Measurements from ENCODE around the gene ITPR1.

Gene ITPR1

DNA sequence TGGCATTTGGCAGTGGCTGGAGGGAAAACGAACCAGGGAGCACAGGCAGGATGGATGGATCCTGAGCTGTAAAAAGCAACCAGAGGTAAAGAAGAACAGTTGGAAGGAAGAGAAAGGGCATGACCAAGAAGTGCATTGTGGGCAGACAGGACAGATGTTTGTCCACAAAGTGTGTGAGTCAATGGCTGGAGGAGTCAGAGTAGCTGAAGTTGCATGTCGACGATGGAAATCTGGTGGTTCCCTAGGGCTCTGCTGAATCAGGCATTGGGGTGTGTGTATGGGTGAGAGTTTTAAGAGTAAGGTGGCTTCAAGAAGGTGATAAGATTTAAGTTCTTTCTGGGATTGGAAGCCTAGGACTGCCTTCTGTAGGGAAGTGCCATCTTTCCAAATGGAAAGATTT is 272.1 kb downstream of the ITPR1 start:
- DNase-seq, result no peak

DNA sequence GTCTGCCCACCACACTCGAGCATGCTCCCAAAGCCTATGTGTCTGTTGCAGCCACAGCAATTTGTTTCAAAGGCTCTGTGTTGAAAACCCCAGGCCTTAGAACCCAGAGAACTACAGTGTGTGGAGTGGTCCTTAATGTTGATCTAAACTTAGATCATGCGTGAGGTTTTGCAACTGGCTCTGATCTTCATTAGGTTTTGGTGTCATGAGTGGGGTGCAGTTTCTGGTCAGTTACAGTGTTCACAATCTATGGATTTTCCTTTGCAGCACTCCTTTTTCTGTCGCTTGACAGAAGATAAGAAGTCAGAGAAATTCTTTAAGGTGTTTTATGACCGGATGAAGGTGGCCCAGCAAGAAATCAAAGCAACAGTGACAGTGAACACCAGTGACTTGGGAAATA is 273.1 kb downstream of the ITPR1 start:
- DNase-seq, result no peak

DNA sequence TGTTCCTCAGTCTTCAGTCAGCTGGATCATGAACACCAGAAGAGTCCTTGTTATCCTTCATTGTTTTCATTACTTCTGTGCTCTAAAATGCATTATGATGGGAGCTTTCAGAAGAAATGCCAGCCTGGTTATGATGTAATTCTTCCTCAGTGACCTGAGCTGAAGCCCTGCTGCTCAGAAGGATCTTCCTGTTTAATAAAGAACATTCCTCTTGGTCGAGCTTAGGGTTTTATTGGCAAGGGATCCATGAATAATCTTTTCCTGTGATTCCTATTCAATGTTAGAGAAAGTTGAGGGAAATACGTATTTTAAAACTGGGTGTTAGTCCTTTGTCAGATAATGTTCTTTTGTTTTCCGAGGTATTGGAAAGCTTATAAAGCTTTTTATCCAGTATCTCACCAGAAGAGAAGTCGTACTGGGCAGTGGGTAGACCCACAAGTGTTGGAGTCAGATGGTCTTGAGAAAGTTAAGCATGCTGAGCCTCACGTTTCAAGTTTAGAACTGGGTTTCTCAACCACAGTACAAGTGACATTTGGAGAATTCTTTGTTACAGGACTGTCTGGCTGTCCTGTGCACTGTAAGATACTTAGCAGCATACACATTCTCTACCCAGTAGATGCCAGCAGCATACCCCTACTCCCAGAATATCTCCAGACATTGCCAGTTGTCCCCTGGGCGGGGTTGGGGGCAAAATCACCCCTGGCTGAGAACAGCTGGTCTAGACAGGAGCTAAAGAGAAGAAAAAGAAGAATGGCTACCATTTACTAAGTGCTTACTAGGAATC is 273.8 kb downstream of the ITPR1 start:
- DNase-seq, result no peak

DNA sequence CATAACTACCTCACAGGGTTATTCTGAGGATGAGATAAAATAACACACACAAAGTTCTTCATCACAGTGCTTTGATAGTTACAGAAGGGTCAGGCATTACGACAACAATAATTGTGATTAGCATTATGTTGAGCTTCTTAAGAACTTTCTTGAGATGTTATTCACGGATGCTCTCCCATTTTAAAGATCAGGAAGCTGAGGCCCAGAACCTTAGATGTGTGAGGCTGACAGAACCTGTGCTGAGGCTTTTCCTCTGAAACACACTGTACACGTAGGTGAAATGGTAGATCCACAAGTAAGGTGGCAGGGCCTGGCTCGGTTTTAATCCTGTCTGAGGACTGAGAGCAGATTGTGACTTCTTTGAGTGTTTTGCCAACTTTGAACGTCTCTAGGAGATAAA is 274.9 kb downstream of the ITPR1 start:
- DNase-seq, result no peak

DNA sequence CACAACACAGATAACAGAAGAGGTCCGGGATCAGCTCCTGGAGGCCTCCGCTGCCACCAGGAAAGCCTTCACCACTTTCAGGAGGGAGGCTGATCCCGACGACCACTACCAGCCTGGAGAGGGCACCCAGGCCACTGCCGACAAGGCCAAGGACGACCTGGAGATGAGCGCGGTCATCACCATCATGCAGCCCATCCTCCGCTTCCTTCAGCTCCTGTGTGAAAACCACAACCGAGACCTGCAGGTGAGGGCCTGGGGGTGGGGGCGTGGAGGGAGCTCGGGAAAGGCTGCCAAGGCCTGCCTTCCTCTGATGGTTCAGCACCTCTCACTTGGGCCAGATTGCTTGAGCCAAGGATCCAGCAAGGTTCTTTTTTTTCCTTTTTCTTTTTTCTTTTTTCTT is 275.4 kb downstream of the ITPR1 start:
- DNase-seq, result no peak

DNA sequence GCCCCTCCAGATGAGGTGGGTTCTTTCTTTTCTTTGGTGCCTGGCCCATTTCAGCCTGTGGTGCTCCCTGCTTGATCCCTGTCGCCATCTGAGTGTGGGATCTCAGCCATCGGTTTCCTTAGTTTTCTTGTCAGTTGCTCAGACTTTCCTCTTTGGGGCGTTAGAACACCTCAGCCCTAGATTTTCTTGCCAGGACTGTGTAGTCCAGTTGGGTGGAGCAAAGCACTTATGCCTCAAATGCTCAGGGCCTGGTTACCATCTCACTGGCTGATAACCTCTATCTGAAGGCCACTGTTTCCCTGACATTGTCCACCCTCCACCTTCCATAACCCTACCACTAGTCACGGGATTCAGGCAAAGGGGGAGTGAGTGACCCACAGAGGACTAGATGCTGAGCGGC is 277.4 kb downstream of the ITPR1 start:
- DNase-seq, result no peak

DNA sequence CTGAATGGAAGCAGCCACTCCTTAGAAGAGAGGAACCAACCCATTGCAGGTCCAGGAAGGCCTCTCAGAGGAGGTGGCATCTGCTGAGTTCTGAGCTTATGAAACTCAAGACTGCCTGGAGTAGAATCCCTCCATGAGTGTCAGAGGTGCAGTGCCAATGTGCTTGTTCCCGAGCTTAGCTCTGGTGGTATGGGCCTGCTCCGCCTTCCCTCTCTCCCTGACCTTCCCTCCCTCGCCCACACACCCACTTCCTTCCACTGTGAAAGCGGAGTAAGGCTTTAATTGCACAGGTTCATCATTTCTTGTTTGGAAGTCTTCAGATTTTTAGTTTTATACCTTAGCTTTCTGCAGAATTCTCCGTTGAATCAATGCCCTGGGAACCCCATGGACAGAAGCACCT is 278.1 kb downstream of the ITPR1 start:
- no peak for DNase-seq

DNA sequence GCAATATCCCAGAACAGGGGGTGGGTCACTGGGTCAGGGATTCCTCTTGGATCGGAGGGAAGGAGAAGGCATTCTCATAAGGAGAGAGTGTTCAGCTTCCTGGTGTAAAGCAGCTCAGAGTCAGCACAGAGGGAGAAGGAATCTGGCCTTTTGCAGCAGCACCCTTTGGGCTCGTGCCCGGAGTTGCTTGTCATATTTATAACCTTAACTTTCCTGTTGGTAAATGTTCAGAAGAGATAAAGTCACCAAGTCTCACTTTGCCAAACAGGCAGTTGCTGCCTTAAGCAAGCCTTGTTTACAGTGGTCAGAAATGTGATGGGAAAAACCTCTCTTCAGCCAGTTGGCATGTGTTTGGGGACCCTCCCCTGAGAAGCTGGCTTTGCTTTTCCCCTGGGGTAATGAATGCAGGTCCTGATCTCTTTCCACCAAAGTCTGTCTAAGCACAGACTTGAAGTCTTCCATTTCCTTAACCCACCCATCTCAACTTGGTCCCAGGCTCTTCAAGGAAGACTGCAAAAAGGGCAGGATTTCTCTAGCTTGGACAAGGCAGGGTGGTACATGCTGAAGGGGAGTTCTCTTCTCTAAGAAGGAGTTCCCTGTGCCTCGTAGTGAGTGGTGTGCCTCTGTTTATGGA is 279.1 kb downstream of the ITPR1 start:
- DNase-seq, result no peak

DNA sequence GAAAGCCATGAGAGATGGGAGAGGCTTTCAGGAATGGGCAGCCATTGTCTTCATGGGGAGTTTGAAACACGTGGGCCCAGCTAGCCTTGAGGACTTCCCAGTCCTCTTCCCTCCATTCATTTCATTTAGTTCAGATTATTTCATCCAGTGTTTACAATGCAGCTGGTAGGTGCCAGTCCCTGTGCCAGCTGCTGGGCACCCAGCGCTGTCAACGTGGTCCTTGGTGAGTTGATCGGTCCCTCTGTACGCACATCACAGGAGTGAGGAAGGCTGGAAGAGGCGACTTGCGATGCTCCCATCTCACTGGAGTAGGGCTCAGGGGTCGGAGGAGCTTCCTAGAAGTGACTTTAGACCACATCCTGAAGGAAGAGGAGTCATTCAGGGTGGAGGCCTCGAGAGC is 279.7 kb downstream of the ITPR1 start:
- DNase-seq, result no peak

DNA sequence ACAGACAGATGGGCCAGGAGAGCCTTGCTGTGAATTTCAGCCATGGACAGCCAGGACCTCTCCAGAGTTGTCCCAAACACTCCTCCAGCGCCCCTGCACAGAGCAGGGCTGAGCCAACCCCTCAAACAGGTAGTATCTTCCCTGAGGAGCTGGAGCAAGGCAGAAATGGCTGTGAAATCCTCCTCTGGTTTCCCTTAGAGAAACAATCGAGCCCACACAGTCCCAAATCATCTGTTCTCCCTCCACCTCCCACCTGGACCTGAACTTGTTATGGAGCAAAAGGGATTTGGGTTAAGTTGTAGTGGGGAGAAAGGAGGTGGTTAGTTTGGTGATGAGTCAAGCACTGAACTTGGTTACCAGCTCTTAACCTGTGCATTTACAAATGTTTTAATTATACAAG is 280.4 kb downstream of the ITPR1 start:
- no peak for DNase-seq

DNA sequence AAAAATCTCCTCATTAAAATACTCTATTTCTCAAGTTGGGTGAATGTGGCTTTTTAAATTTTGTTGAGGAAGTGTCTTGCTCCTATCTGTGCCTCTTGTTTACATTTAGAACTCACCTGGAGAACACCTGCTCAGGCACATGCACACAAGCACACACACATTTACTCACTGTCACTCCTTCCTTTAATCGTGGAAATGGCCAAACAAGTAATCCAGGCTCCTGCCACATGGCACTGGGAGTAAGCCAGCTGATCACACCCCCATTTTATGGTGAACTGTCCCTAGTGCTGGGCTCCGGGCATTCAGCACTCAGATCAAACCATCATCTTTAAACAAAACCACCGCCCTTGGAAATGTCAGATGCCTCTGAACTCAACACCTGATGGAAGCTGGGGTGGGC is 281.4 kb downstream of the ITPR1 start:
- DNase-seq, result no peak

DNA sequence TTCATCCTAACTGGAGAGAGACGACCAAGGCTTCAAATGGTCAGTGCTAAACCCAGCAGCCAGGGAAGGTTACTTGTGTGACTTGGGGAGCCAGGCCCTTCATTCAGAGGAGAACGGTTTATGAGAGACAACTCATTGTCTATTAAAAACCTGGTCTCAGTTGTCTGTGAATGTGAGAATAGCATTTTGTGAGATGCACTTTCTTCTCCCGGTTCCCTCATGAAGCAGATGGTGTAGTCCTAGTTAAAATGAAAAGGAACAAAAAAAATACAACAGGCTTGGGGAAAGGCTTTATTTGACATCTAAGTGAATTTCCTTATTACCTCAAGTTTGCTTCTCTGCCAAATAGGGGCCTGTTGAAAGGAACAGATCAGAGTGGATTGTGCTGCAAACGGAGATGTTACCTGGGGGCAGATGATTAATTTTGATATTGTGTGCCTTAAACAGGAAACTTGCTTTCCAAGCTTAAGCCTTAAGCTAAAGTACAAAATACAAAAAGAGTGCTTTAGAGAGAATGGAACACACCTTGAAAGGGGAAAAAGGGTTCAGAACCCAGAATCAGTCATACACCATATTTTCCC is 283.3 kb downstream of the ITPR1 start:
- DNase-seq, result no peak

DNA sequence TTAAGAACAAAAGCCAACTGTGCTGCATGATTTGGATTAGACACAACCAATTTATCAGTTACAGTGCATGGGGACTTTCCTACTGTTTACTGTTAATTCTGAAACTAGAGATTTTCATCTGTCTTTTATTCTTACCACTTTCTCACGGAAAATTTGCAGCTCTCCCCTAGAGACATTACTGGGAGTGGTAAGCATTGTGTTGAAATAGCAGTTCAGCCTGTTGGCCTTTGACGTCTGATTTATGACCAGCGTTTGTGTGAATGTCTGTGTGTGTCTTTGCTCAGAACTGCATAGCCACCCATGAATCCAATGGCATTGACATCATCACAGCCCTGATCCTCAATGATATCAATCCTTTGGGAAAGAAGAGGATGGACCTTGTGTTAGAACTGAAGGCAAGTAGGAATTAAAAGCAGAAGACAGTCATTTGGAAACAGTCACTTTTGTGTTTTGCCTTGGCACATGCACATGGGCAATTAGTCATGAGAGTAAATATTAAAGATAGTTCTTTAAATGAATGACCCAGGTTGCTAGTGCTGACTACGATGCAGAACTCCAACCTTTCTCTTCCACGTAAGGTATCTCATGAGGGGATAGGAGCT is 283.9 kb downstream of the ITPR1 start:
- DNase-seq, result no peak

DNA sequence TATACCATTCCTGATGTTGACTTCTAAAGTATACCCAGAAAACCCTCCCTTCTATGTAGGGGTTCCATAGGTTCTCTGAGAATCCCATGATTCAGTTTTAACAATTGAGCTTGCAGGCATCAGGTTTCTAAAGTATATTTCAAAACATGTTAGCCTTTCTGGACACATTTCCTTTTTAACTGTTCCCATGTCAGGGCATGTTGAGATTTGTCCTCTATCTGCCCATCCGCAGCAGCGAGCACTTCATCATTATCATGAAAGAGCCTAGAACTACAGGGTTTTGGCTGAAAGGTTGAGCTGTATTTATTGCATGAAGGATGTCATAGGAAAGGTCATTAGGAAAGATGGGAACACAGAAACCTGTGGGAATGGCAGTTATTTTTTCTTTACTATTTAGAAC is 285.0 kb downstream of the ITPR1 start:
- no peak for DNase-seq

DNA sequence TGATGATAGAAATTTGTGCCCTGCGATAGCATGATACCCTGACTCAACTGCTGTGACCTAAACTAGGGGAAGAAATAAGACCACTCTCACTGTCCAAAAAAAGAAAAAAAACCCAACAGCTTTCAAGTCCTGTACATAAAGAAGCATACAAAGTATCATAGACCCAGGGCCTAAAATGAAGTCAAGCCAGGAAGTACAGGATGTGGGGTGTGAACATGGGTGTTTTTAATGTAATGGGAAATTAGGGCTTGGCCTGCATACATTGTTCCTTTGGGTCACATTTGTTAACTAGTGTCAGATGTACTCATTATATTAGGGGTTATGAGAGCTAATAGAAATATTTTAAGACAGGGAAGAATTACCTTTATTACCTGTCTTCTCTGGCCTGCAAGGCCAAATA is 285.6 kb downstream of the ITPR1 start:
- DNase-seq, result no peak

DNA sequence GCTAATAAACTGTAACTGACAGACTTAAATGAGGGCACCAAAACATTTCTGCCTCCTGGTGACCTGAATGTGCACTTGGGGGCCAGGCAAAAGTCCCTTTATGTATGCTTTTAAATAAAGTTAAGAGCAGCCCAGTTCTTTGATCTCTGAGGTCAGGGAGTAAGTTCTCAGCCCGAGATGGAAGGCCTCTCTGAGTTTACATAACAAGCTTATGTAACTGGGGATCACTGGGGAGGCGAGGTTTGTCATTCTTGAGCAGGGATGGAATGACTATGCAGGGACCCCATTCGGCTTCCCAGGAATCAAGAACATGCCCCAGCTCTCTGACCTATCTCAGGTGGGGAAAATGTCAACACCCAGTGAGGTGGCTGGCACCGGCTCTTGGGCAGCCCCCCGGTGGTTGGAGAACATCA is 287.4 kb downstream of the ITPR1 start:
- DNase-seq, result no peak

DNA sequence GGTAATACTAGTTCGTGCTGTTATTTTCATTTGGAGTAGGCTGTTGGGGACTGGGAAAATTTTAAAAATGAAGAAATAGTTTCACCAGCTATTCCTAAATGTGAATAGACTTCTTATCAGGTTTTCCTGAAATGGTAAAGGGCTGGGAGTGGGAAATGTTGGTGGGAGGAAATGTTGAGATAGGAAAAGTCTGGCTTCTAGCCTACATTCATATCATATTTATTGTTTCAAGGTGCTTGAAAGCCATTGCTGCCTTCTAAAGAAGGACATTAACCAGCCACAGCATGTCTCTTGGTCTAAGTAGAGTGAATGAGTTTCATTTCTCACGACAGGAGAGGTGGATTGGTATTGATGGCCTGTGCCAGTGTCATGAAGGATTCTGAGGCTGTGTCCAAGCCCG is 288.9 kb downstream of the ITPR1 start:
- DNase-seq, result no peak

DNA sequence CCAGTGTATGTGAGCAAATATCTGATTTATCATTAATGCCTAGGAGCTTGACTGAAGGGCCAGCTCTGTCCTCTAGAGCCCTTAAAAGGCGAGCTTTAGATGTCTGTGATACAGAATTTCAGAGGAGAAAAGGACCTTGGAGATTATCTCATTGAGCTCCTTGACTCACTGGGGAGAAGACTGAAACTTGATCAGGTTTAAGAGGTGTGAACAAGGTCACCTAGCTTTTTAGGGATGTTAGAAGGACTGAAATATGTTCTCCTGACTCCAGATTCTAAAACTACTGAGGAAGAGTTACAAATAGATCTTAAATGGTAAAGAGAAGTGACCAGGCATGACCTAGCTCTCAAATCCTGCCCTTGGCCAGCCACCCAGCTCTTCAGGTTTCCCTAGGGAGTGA is 292.4 kb downstream of the ITPR1 start:
- no peak for DNase-seq

DNA sequence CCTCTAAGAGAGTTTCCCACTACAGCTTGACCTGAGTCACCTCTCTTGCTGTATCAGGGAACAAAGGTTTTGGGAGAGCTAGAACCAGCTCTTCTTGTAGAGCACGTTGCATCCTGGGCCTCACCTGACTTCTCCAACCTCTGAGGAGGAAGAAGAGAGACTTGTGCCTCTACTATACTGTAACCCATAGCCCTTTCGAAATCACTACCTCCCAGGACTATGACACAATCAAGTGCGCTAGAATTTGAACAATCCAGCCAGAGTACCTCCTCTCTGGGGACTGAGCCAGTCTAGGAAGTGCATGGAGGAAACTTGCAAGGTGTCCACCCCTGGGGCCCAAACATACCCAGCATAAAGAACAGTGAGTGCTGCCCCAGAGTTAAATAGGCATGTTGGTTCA is 293.3 kb downstream of the ITPR1 start:
- DNase-seq, result no peak

DNA sequence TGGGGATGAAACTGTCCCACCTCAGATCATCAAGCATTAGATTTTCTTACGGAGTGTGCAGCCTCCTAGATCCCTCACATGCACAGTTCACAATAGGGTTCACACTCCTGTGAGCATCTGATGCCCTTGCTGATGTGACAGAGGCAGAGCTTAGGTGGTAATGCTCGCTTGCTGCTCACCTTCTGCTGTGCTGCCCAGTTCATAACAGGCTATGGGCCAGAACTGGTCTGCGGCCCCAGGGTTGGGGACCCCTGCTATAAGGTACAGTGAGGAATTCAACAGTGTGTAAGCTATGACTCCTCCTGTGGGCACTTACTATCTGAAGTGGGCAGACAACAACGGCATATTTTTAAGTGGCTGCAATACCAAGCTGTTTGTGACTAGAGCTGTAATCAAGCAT is 298.2 kb downstream of the ITPR1 start:
- no peak for DNase-seq

DNA sequence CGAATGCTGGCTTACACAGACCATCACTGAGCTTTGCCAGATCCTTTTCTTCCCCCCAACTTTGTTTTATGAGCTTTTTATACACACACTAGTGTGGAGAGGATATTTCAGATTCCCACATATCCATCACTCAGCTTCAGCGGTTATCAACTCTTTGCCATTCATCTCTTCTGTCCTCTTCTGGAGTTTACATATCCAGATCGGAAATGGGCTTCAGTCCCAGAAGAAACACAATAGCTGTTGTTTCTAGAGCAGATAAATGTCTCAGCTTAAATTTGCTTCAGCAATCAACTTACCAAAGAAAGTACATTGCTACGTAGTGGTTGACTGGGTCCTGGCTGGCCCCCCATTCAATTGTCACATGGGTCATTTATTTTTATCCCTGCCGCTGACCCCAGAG is 300.2 kb downstream of the ITPR1 start:
- no peak for DNase-seq

DNA sequence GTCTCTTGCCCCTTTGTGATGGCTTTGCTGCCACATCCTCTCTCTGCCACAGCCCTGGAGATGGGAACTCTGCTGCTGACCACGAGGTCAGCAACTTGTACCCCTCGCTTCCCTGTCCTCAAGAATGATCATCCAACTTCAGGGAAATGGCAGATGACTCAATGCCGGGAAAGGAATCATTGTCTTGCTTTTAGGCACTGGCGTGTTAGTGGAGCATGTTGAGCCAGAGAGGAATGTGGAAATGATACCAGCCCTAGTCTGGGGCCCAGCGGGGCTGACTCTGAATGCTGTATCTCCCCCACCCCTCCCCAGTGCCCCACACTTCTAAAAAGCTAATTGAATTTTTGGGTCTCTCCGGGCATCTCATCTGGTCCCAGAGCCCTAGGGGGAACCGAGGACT is 301.2 kb downstream of the ITPR1 start:
- no peak for DNase-seq

DNA sequence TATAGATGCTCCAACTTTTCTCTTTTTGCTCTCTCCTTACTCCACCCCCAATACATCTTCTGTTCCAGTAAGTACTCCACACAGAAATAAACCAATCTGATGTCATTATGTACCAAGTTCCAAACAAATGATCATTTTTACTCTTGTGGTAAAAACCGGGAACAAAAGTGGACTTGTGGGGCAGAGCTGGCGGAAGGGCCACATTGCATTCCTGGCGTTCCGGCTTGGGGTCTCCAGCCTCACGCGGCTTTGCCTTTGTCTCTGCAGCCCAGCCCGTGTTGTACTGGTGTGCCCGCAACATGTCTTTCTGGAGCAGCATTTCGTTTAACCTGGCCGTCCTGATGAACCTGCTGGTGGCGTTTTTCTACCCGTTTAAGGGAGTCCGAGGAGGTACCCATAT is 301.6 kb downstream of the ITPR1 start:
- no peak for DNase-seq

DNA sequence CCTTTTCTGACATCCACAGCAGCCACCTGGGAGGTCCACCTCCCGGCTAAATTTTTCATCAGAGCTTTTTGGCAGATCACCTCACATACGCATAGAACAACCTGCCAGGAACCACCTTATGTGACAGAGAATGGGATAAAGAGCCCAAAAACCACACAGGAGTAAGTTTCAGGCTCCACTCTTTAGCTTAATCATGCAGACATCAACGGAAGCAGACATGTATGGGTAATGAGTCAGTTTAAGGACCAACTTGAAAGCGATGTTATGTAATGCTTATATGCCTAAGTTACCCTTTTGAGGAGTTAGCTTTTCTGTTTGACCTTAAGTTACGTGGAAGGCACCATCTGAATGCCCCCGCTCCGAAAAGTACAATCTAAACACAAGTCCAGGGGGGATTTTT is 302.8 kb downstream of the ITPR1 start:
- DNase-seq, result no peak
